Measurements from ENCODE around the gene ADGRD2.

Gene ADGRD2

DNA sequence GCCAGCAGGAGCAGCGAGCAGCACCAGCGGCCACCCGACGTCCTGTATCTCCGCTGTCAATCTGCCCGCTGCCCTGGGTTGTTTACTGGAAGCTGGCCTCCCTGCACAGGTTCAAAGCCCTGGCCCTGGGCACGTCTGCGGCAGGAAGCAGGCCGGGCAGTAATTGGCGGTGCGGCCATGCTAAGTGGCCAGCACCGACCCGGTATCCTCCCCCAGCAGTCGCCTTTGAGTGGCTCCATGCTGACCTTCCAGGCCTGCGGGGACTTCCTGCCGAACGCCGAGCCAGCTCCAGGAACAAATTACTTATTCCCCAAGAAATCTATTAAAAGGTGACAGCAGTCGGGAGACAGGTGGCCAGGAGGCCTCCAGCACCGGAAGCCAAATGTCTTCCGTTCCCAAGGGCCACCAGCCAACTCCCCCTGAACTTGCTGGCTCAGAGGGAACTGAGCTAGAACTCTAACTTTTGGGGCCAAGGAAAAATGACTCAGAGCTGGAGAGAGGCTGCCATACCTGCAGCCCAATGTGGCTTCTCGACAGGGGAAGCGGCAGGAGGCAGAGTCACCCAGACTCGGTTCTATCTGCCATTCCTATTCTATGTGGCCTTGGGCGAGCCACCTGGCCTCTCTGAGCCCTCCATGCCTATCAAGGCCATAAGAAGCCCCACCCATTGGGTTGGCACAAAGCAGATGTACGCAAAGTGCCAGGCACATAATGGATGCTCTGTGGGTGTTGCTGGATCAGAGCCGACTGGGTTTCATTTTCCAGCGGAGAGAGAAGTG, 21.3 kb upstream of the ADGRD2 start:
- Histone ChIP-seq H3K27ac (ENCODE audit: low read length) (no peak overlapping the region), H3K27me3 (ENCODE audit: low read depth, low read length) (peaks cover 12% of the 10 kb centered on the region), H3K9me3 (ENCODE audit: insufficient read depth, low read length) (no peaks in the 10 kb centered on the region), H3K36me3 (replicated peaks; ENCODE audit: low read depth, low read length) (no peaks in the 10 kb centered on the region), H3K4me3 (ENCODE audit: low read length) (no peak overlapping the region), H3K4me2 (ENCODE audit: low read length) (no peak overlapping the region), H2AFZ (ENCODE audit: low read depth, low read length) (no peak overlapping the region), H3K9ac (ENCODE audit: low read length) (no peak overlapping the region), H3K79me2 (ENCODE audit: low read length) (no peaks in the 10 kb centered on the region), H3K4me1 (ENCODE audit: low read length) (no peaks in the 10 kb centered on the region), H4K20me1 (ENCODE audit: insufficient read depth, low read length) (no peaks in the 10 kb centered on the region)
- TF ChIP-seq, protein P1, sequence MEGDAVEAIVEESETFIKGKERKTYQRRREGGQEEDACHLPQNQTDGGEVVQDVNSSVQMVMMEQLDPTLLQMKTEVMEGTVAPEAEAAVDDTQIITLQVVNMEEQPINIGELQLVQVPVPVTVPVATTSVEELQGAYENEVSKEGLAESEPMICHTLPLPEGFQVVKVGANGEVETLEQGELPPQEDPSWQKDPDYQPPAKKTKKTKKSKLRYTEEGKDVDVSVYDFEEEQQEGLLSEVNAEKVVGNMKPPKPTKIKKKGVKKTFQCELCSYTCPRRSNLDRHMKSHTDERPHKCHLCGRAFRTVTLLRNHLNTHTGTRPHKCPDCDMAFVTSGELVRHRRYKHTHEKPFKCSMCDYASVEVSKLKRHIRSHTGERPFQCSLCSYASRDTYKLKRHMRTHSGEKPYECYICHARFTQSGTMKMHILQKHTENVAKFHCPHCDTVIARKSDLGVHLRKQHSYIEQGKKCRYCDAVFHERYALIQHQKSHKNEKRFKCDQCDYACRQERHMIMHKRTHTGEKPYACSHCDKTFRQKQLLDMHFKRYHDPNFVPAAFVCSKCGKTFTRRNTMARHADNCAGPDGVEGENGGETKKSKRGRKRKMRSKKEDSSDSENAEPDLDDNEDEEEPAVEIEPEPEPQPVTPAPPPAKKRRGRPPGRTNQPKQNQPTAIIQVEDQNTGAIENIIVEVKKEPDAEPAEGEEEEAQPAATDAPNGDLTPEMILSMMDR (IDR thresholded peaks at IDR 0.05; ENCODE audit: low read depth, low read length) = no peak
- no peak for TF ChIP-seq EZH2phosphoT487 (IDR thresholded peaks at IDR 0.05; ENCODE audit: low read depth)

DNA sequence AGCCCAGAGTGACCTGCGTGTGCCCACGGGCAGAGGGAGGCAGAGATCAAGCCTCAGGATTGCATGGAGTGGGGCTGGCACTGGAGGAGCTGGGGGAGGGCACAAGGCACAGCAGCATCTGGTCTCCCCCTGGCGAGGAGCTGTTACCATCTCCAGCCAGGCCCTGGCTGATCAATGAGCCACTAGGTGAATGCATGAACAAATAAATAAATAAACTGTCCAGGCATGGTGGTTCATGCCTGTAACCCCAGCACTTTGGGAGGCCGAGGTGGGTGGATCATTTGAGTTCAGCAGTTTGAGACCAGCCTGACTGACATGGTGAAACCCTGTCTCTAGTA, 20.8 kb upstream of the ADGRD2 start:
- no peaks in the 10 kb centered on the region for H3K4me1 ChIP-seq (ENCODE audit: low read length)
- no peaks in the 10 kb centered on the region for H3K36me3 ChIP-seq (replicated peaks; ENCODE audit: low read depth, low read length)
- no peak overlapping the region for H3K27ac ChIP-seq (ENCODE audit: low read length)
- H3K9me3 ChIP-seq (ENCODE audit: insufficient read depth, low read length) = no peaks in the 10 kb centered on the region
- H3K9ac ChIP-seq (ENCODE audit: low read length) = no peak overlapping the region
- no peak for TF ChIP-seq EZH2phosphoT487 (IDR thresholded peaks at IDR 0.05; ENCODE audit: low read depth)
- TF ChIP-seq, protein P1 (IDR thresholded peaks at IDR 0.05; ENCODE audit: low read depth, low read length) = no peak
- H3K79me2 ChIP-seq (ENCODE audit: low read length) = no peaks in the 10 kb centered on the region
- H3K4me3 ChIP-seq (ENCODE audit: low read length) = no peak overlapping the region
- H2AFZ ChIP-seq (ENCODE audit: low read depth, low read length) = no peak overlapping the region
- no peak overlapping the region for H3K4me2 ChIP-seq (ENCODE audit: low read length)
- no peaks in the 10 kb centered on the region for H4K20me1 ChIP-seq (ENCODE audit: insufficient read depth, low read length)
- H3K27me3 ChIP-seq (ENCODE audit: low read depth, low read length) = peaks cover 12% of the 10 kb centered on the region

DNA sequence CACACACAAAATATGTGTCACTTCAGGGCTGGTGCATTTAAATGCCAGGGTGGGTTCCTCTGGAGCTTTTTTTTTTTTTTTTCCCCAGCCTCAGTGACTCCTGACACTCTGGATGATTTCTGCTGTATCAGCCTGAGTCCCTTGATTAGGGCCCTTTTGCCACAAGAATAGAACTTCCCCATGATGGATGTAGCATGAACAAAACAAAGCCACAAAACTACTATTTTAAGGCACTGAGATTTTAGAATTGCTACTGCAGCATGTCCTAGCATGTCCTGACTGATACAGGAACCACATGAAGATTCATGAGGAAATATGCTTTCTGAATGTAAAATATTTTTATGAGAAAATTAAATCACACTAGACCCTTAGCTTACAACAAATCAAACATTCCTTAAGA, 13.9 kb upstream of the ADGRD2 start:
- peaks cover 12% of the 10 kb centered on the region for H3K27me3 ChIP-seq (ENCODE audit: low read depth, low read length)
- TF ChIP-seq, protein P1 (IDR thresholded peaks at IDR 0.05; ENCODE audit: low read depth, low read length) = no peak
- no peak for TF ChIP-seq EZH2phosphoT487 (IDR thresholded peaks at IDR 0.05; ENCODE audit: low read depth)
- H3K9ac ChIP-seq (ENCODE audit: low read length) = no peak overlapping the region
- no peak overlapping the region for H3K4me3 ChIP-seq (ENCODE audit: low read length)
- no peaks in the 10 kb centered on the region for H3K79me2 ChIP-seq (ENCODE audit: low read length)
- no peak overlapping the region for H3K27ac ChIP-seq (ENCODE audit: low read length)
- no peak overlapping the region for H2AFZ ChIP-seq (ENCODE audit: low read depth, low read length)
- H3K36me3 ChIP-seq (replicated peaks; ENCODE audit: low read depth, low read length) = no peaks in the 10 kb centered on the region
- no peaks in the 10 kb centered on the region for H4K20me1 ChIP-seq (ENCODE audit: insufficient read depth, low read length)
- no peaks in the 10 kb centered on the region for H3K9me3 ChIP-seq (ENCODE audit: insufficient read depth, low read length)
- H3K4me2 ChIP-seq (ENCODE audit: low read length) = no peak overlapping the region
- H3K4me1 ChIP-seq (ENCODE audit: low read length) = no peaks in the 10 kb centered on the region

GRCh38 chr9:124437086-124437485, 13.2 kb upstream of the ADGRD2 start:
- no peaks in the 10 kb centered on the region for H3K4me1 ChIP-seq (ENCODE audit: low read length)
- no peaks in the 10 kb centered on the region for H3K36me3 ChIP-seq (replicated peaks; ENCODE audit: low read depth, low read length)
- H2AFZ ChIP-seq (ENCODE audit: low read depth, low read length) = no peak overlapping the region
- H4K20me1 ChIP-seq (ENCODE audit: insufficient read depth, low read length) = no peaks in the 10 kb centered on the region
- TF ChIP-seq, protein P1 (IDR thresholded peaks at IDR 0.05; ENCODE audit: low read depth, low read length) = no peak
- TF ChIP-seq EZH2phosphoT487 (IDR thresholded peaks at IDR 0.05; ENCODE audit: low read depth) = no peak
- H3K4me2 ChIP-seq (ENCODE audit: low read length) = no peak overlapping the region
- H3K27ac ChIP-seq (ENCODE audit: low read length) = no peak overlapping the region
- peaks cover 12% of the 10 kb centered on the region for H3K27me3 ChIP-seq (ENCODE audit: low read depth, low read length)
- no peaks in the 10 kb centered on the region for H3K9me3 ChIP-seq (ENCODE audit: insufficient read depth, low read length)
- H3K9ac ChIP-seq (ENCODE audit: low read length) = no peak overlapping the region
- no peak overlapping the region for H3K4me3 ChIP-seq (ENCODE audit: low read length)
- no peaks in the 10 kb centered on the region for H3K79me2 ChIP-seq (ENCODE audit: low read length)

All from OCI-LY3 (cell line).